Activated CD8-positive, alpha-beta memory T cell treated with anti-CD3 and anti-CD28 coated beads for 1 hour (primary cell): Measurements from ENCODE around the gene MRPL49.

ENCODE experiments used
- DNase-seq, 2 donors: peaks; one replicate each; pipeline ENCODE4 v3.0.0-alpha.2; 2020; ENCODE audit warnings: low read depth in 1 of 2; ENCODE audit errors: extremely low read depth in 1 of 2

MRPL49 gene

DNA sequence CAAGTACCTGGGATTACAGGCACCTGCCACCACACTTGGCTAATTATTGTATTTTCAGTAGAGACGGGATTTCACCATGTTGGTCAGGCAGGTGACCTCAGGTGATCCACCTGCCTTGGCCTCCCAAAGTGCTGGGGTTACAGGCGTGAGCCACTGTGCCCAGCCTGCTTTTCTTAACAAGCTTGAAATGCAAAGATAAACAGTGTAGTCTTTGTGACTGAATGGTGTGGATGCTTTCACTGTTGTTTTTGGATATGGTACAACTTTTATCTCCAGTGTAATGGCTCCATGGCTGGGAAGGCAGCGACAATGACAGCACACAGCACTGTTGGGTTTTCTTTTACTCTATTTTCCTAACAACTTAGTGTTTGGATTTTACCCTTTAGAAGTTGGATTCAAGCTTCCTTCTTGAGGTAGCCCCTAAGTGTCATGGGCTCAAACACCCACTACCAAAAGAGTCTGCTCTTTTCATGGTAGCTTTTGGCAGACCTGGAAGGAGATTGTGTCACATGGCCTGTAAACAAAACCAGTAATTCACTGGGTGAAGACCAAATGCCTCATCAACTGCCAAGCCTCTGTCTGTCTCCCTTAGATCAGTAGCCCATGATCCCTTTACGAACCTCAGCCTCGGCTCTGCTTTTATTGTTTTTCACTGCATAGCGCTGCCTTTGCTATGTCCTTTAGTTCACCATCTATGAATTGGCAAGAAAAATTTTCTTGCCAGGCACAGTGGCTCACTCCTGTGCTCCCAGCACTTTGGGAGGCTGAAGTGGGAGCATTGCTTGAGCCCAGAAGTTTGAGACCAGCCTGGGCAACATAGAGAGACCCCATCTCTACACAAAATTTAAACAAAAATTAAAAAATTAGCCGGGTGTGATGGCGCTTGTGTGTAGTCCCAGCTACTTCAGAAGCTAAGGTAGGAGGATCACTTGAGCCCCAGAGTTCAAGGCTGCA lies 19.7 kb upstream of the MRPL49 start:
- DNase-seq, result no peak

DNA sequence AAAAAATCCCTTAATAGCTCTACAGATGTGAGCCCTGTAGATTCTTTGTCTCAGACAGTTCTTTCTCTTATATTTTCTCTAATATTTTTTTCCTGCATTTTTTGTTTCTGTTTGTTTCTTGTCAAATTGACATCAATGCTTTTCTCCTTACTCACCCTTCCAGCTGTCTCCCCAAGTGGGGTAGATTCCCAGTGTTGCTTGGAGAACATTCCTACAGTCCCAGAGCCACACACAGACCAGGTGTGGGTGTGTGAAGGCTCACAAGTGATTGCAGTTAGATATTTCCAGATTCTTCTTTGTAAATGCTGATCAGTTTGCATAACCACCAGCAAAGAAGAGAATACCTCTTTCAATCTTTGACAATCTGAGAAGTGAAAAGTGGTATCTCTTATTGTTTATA lies 18.6 kb upstream of the MRPL49 start:
- no peak for DNase-seq

DNA sequence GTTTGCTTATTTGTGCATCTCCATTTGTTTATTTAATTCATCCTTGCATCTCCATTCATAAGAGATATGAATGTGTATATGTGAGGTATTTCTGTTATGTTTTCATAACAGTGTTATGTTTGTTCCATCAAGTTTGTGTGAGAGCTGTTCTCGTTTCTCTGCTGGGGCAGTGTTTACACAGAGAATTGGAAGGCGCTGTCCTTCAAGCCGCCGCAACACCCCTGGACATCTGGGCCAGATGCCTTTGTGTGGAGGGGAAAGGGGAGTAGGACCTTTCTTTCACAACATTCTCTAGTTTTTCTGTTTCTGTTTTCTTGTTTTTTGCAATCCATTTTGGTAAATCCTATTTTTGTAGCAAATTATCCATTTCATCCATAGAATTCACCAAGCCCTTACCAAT lies 17.5 kb upstream of the MRPL49 start:
- DNase-seq, result no peak

DNA sequence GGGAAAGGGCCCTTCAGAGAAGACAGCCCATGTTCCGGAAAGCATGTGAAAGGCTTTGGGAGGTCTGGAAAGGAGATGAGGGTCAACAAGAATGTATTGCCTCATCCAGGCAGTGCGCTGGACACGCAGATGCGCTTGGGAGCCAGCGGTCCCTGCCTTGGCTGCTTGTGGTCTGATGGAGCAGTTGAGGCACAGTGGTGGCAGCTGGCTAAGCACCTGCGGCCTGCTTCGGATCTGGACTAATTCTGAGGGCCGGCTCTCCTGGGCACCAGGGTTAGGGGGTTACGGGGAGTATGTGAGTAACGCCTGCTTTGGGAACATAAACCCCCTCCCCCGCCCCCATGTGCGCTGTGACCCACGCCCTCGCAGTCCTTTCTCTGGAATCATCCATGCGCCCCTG lies 15.0 kb upstream of the MRPL49 start:
- DNase-seq, result no peak

DNA sequence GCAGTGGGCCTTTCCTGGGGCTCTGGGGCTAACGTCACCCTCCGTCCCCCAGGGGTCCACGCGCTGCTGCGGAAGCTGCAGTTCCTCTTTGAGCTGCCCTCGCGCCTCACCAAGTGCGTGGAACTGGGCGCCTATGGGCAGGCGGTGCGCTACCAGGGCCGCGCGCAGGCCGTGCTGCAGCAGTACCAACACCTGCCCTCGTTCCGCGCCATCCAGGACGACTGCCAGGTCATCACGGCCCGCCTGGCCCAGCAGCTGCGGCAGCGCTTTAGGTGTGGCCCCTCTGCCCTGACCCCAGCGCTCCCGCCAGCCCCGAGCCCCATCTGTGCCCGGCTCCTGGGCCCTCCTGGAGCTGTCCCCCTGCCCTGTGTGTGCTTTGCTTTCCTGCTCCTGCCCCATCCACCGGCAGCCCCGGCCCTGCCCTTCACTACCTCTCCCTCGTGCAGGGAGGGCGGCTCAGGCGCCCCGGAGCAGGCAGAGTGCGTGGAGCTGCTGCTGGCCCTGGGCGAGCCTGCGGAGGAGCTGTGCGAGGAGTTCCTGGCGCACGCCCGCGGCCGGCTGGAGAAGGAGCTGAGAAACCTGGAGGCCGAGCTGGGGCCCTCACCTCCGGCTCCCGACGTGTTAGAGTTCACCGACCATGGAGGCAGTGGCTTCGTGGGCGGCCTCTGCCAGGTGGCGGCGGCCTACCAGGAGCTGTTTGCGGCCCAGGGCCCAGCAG lies 14.2 kb upstream of the MRPL49 start:
- no peak for DNase-seq

DNA sequence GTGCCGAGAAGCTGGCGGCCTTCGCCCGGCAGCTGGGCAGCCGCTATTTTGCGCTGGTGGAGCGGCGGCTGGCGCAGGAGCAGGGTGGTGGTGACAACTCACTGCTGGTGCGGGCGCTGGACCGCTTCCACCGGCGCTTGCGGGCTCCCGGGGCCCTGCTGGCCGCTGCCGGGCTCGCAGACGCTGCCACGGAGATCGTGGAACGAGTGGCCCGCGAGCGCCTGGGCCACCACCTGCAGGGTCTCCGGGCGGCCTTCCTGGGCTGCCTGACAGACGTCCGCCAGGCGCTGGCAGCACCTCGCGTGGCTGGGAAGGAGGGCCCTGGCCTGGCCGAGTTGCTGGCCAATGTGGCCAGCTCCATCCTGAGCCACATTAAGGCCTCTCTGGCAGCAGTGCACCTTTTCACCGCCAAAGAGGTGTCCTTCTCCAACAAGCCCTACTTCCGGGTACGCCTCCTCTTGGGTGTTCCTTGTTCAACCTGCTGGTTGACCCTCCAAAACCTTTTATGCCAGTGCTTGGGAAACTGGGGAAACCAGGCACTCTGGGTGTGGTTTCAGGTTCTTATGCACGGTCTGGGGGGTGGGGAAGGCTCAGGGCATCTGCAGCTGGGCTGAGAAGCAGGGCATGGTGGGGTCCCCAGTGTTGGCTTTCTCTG lies 13.5 kb upstream of the MRPL49 start:
- no peak for DNase-seq

DNA sequence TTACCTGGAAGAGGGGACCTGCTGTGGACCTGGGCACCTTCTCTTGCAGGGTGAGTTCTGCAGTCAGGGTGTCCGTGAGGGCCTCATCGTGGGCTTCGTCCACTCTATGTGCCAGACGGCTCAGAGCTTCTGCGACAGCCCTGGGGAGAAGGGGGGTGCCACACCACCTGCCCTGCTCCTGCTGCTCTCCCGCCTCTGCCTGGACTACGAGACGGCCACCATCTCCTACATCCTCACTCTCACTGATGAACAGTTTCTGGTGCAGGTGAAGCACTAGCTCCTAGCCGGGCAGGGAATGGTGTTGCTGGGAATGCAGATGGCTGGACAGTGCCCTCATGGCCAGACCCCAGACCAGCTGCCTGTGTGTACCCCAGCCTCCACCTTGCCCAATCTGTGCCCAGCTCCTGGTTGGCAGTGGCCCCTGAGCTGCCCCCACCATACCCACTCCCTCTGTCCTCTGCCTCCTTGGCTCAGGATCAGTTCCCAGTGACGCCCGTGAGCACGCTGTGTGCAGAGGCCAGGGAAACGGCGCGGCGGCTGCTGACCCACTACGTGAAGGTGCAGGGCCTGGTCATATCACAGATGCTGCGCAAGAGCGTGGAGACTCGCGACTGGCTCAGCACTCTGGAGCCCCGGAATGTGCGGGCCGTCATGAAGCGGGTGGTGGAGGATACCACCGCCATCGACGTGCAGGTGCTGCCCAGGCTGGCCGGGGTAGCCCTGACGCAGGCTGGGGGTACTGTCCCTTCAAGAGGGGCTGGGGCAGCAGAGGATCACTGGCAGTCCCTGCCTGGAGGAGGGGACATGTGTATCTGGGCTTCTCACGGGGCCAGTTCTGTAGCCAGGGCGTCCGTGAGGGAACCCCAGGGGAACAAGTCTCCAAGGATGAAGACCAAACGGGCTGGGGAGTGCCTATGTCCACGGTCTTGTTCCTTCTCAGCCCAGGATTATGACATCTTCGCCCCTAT lies 12.6 kb upstream of the MRPL49 start:
- no peak for DNase-seq

DNA sequence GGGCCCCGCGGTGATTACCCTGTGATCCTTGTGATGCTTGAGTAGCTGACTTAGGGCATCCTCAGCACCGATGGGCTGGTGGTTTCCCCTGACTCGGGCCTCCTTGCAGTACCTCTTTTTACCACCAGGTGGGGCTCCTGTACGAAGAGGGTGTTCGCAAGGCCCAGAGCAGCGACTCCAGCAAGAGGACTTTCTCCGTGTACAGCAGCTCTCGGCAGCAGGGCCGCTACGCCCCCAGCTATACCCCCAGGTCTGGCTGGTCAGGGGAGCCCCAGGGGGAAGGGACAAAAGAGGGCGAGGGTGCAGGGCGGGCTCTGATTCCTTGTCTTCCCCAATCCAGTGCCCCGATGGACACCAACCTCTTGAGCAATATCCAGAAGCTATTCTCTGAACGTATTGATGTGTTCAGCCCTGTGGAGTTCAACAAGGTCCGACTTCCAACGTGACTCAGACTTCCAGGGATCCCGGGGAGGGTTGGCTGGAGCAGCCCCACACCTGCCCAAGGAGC lies 11.7 kb upstream of the MRPL49 start:
- DNase-seq, result peak; percentile 90 to 93

DNA sequence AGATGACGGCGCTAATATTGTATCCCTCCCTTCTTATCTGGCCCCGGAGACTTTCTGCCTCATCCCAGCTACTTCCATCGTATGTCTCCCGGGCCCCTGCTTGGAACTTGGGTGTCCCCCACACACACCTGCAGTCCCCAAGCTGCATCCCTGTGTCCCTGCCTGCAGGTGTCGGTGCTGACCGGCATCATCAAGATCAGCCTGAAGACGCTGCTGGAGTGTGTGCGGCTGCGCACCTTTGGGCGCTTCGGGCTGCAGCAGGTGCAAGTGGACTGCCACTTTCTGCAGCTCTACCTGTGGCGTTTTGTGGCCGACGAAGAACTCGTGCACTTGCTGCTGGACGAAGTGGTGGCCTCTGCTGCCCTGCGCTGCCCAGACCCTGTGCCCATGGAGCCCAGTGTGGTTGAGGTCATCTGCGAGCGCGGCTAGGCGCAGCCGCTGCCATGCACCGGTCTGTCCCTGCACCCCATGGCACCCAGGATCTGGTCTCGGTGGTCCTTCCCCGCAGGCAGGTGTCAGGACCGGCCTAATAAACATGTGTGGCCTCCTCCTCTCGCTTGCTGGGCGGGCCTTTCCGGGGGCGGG lies 10.9 kb upstream of the MRPL49 start:
- DNase-seq, result no peak

DNA sequence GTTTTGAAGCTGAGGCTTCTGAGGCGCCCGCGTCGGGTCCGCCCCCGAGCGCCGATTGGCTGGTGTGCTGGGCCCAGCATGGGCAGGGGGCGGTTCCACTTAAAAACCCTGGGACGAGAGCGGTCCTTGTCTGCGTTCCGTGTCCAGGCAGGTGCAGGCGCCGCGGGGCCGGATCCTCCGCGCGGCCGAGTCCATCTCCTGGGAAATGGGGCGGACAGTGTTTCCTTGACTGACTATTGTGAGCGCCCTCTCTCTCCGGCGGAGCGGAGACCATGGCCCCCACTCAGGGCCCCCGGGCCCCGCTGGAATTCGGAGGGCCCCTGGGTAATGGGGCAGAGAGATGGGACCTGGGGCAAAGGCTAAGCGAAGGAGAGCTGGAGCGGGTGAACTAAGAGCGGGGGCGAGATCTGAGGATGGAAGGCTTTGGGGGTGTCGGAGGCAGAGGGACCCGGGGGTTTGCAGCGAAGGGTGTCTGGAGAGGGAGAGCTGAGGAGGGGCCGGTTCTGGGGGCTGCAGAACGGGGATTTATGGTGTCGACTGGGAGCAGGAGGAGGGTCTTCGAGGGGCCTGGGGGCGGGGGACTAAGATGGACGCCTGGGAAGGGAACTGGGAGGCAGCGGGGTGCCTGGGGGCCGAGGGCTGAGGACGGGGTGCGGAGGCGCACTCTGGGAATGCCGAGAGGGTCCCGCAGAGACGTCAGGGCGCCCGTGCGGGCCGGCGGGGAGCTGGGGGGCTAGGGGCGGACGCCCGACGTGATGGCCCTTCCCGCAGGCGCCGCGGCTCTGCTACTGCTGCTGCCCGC lies 10.2 kb upstream of the MRPL49 start, which contains the start of gene TM7SF2:
Gene TM7SF2, plus strand, starts transcription at position 129 of the 802 bp plus-strand sequence. Its CDS starts 144 bp downstream, at position 273.
- DNase-seq, result peak; percentile 86 to 93

DNA sequence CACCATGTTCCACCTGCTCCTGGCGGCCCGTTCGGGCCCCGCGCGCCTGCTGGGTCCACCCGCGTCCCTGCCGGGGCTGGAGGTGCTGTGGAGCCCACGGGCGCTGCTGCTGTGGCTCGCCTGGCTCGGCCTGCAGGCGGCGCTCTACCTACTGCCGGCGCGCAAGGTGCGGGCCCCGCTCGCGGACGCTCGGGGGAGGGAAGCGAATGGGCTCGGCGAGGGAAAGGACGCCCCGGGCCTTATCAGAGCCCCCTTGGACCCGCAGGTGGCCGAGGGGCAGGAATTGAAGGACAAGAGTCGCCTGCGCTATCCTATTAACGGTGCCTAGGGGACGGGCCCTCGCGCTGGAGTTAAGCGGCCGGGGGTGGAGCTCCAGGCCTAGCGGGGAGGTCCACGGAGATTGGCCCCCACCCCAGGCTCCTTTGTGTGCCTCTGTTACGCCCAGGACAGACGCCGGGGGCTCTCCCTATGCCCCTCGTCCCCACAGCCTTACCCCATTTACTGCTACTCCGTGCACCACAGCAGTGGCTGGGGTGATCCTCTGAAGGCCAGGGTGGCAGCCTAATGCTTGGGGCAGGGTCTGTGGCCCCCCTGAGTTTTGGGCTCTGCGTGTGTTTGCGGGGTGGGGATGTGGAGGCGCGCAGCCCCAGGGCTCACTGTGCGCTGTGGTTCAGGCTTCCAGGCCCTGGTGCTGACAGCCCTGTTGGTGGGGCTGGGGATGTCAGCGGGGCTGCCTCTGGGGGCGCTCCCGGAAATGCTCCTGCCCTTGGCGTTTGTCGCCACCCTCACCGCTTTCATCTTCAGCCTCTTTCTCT lies 9.4 kb upstream of the MRPL49 start:
- peak in 1 of 2 donors; percentile 66 for DNase-seq

DNA sequence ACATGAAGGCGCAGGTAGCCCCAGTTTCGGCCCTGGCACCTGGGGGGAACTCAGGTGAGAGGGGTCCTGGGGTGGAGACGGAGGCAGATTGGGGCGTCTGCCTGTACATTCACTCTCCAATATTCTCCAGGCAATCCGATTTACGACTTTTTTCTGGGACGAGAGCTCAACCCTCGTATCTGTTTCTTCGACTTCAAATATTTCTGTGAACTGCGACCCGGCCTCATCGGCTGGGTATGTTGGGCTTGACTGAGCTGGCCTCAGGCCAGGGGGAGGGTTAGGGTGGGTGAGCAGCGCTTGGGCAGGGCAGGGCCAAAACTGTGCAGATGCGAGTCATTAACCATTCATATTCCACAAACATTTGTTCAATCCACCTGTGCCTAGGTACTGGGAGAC lies 8.8 kb upstream of the MRPL49 start:
- DNase-seq, result no peak

DNA sequence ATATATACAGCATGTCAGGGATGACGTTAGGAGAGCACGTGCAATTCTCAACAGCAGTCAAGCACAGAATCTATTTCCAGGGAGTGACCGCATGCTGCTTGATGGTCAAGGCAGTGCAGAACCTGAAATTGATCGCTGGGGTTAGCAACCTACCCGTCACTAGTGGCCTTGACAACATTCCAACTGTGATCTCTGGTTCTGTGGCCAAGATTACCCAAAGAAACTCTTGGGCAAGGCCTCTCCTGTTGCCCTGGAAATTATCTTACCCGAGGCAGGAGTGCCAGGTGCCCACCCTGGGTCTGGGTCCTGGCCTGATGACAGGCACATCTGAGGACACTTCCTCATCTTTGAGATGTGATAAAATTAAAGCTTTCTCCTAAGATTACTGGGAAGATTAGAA lies 8.3 kb upstream of the MRPL49 start:
- no peak for DNase-seq

DNA sequence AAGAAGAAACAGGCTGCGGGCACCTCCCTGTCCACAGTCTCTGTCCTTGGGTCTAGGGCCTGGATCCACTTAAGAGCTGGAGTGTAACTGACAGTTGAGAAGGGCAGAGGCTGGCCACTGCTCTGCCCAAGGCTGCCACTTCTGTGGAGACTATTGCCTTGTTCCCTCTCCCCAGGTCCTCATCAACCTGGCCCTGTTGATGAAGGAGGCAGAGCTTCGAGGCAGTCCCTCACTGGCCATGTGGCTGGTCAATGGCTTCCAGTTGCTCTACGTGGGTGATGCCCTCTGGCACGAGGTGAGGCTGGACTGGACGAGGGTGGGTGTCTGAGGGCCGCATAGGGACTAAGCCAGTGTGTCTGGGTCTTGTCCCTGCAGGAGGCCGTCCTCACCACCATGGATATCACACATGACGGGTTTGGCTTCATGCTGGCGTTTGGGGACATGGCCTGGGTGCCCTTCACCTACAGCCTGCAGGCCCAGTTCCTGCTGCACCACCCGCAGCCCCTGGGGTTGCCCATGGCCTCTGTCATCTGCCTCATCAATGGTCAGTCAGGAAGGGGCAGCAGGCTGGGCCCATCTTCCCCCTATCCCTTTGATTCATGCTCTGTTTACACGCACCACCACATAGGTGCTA lies 7.5 kb upstream of the MRPL49 start:
- DNase-seq, result no peak

DNA sequence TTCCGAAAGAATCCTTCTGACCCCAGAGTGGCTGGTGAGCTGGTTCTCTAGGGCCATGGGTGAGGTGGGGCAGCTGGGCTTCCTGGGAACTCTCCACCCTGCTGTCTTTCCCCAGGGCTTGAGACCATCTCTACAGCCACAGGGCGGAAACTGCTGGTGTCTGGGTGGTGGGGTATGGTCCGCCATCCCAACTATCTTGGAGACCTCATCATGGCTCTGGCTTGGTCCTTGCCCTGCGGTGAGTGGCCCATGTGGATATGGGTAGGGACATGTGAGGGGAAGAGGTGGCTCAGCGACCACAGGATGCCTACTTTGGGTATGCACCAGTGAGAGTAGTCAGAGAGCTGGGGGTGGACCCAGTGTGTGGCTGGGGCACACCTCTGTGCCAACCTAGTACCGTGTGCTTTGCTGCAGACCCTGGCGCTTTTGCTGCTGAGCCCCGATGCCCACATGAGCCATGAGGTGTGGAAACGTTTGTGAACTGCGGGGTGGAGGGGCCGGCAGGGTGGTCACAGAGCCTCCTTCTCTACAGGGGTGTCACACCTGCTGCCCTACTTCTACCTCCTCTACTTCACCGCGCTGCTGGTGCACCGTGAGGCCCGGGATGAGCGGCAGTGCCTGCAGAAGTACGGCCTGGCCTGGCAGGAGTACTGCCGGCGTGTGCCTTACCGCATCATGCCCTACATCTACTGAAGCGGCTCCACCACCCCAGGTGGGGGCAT lies 6.6 kb upstream of the MRPL49 start:
- no peak for DNase-seq

DNA sequence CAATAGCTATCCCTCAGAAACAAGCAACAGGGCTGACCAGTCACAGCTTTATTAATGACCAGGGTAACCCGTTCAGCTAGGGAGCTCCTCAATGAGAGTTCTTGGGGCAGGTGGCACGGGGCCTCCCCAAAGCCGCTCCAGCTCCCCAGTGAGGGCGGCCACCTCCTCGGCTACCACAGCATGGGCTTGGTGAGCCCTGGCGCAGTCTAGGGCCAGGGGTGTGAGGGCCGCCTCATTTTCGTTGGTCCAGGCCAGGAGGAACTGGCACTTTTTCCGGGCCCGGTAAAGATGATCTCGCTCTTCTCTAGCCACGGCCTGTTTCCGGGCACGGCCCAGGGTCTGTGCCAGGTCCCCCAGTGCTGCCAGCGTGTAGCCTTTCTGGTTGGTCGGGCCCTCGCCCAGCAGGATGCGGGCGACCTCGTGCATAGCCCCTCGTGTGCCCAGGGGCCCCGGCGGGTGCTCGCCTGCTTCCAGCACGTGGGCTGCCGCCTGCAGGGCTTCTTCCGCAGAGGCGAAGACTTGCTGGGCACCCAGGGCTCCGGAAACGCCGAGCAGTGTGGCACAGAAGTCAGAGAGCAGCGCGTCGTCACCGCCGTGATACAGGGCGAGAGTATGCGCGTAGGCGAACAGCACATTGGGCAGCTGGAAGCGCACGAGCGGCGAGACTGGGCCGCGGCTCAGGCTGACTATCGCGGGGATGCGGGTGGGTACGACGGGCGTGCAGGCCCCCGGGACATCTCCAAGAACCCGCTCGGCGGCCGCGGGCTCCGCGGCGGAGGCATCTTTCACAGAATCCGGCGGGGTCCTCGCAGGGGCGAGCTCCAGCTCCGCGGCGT lies 5.5 kb upstream of the MRPL49 start:
- DNase-seq, result no peak
